DLD1 (cell line): ENCODE data around the gene HBZ.
"Not testable (repeated sequence)": the region's sequence is repeated elsewhere in the genome, so short reads cannot be mapped to it uniquely, and the experiment has no call there.

Experiments
- in situ Hi-C: cut with HindIII; loops from 2 replicates; pipeline ENCODE4 v1.10.0; 2017; ENCODE audit warnings: low sequenced_read_pairs

HBZ gene

GRCh38 chr16:132120-132519 is 20.3 kb upstream of the HBZ start:
- in situ Hi-C loops, result no loop called here

GRCh38 chr16:133716-134115 is 18.7 kb upstream of the HBZ start:
- in situ Hi-C loops, result no loop called here

- in situ Hi-C loops, result no loop called here
Observed at GRCh38 chr16:138049-138417, 14.4 kb upstream of the HBZ start.

- in situ Hi-C loops, result no loop called here
Observed at GRCh38 chr16:140175-140857, 12.1 kb upstream of the HBZ start.

GRCh38 chr16:142405-142967 is 10.0 kb upstream of the HBZ start:
- in situ Hi-C loops, result no loop called here

- in situ Hi-C loops, result no loop called here
Observed at GRCh38 chr16:143047-143446, 9.4 kb upstream of the HBZ start.

- in situ Hi-C loops, result no loop called here
Observed at GRCh38 chr16:143456-143855, 9.0 kb upstream of the HBZ start.

GRCh38 chr16:144797-145252 is 7.6 kb upstream of the HBZ start:
- in situ Hi-C loops, result no loop called here

GRCh38 chr16:146646-147045 is 5.8 kb upstream of the HBZ start:
- in situ Hi-C loops, result no loop called here

- in situ Hi-C loops, result no loop called here
Observed at GRCh38 chr16:149024-149660, 3.3 kb upstream of the HBZ start.

- in situ Hi-C loops, result not testable (repeated sequence)
Observed at GRCh38 chr16:153129-153521, 681 bp downstream of the HBZ start.

GRCh38 chr16:153550-154216 is 1.2 kb downstream of the HBZ start:
- in situ Hi-C loops, result not testable (repeated sequence)

- in situ Hi-C loops, result no loop called here
Observed at GRCh38 chr16:154217-155030, 2.0 kb downstream of the HBZ start.

- in situ Hi-C loops, result no loop called here
Observed at GRCh38 chr16:155031-155398, 2.6 kb downstream of the HBZ start.

- in situ Hi-C loops, result no loop called here
Observed at GRCh38 chr16:159136-159849, 6.8 kb downstream of the HBZ start.

- in situ Hi-C loops, result not testable (repeated sequence)
Observed at GRCh38 chr16:160242-160641, 7.8 kb downstream of the HBZ start.

GRCh38 chr16:160691-161190 is 8.3 kb downstream of the HBZ start:
- in situ Hi-C loops, result no loop called here

- in situ Hi-C loops, result no loop called here
Observed at GRCh38 chr16:162271-162991, 10.0 kb downstream of the HBZ start.

- in situ Hi-C loops, result not testable (repeated sequence)
Observed at GRCh38 chr16:163139-163538, 10.7 kb downstream of the HBZ start.

- in situ Hi-C loops, result not testable (repeated sequence)
Observed at GRCh38 chr16:163696-164095, 11.3 kb downstream of the HBZ start.
